GM21717 (cell line): Measurements from ENCODE around the gene PANK4.

Experiments used
- ATAC-seq: cut with Tn5 transposase; IDR thresholded peaks from one replicate; pipeline ENCODE4 v1.9.1; 2021; ENCODE audit warnings: mild to moderate bottlenecking, moderate library complexity; ENCODE audit not compliant: unreplicated experiment

PANK4 gene

GRCh38 chr1:2480236-2480985 is 46.0 kb downstream of the PANK4 start:
- ATAC-seq = no peak

GRCh38 chr1:2479618-2480017 is 46.8 kb downstream of the PANK4 start:
- no peak for ATAC-seq

GRCh38 chr1:2479186-2479585 is 47.2 kb downstream of the PANK4 start:
- no peak for ATAC-seq

- no peak for ATAC-seq
Observed at GRCh38 chr1:2477791-2478499, 48.5 kb downstream of the PANK4 start.

GRCh38 chr1:2477309-2477708 is 49.1 kb downstream of the PANK4 start:
- ATAC-seq = no peak

DNA sequence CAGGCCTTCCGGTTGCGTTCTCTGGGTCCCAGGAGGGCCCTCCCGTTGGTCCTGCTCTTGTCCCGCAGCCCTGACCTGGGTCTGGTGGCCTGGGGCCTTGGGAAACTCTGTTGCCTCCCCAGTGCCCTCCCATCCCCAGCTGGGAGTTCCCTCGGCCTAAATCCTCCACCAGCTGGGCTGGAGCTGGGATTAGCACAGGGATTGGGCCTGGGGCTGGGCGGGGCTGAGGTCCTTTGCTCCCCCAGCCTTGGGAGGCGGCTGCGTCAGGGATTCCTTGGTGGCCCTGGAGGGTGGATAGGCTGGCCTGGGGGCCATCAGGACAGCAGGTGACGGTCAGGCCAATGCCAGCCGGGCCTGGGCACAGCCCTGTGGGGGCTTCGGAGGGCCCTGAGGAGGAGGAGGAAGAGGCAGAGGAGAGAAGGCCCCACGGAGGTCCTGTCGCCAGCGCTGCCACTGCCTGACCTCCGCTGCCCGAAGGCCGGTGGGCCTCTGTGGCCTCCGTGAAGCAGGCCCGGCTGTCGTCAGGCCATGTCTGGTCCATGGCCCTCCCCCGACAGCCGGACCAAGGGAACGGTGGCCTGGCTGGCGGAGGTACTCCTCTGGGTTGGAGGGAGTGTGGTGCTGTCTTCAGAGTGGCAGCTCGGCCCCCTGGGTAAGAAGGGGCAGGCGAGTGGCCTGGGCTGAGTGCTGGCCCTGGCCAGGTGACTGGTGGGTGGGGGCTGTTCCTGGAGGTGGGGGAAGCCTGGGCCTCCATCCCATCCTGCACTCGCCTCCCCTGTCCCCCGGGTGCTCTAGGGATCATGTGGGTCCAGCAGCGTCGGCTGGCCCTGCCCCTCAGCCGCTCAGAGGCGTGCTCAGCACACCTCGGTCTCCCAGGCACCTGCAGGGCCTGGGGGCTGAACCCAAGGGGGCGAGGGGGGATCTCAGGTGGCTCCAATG is 50.1 kb downstream of the PANK4 start, which contains the start of gene PLCH2:
Gene PLCH2, plus strand, starts transcription at position 229 of the 939 bp plus-strand sequence. Its CDS starts 300 bp downstream, at position 529.
- no peak for ATAC-seq

GRCh38 chr1:2475571-2475970 is 50.8 kb downstream of the PANK4 start:
- no peak for ATAC-seq

DNA sequence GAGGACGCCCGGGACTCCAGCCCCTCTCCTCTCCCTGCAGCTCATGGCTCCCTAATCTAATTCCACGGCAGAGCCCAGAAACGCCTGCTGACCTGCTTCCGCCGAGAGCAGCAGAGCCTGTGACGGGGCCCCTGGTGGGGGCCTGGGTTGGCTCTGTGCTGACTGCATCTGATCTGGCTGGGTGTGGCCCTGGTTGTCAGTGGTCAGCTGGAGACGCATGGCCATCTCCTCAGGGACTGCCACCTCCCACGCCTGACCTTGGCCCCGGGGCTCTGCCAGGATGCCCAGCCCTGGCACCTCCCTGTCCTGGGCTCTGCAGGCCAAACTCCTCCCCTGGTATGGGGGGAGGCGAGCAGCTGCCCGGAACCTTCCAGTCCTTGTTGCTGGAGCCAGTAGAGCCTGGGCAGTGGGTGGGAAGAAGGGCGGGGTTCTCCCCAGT is 51.4 kb downstream of the PANK4 start:
- no peak for ATAC-seq

DNA sequence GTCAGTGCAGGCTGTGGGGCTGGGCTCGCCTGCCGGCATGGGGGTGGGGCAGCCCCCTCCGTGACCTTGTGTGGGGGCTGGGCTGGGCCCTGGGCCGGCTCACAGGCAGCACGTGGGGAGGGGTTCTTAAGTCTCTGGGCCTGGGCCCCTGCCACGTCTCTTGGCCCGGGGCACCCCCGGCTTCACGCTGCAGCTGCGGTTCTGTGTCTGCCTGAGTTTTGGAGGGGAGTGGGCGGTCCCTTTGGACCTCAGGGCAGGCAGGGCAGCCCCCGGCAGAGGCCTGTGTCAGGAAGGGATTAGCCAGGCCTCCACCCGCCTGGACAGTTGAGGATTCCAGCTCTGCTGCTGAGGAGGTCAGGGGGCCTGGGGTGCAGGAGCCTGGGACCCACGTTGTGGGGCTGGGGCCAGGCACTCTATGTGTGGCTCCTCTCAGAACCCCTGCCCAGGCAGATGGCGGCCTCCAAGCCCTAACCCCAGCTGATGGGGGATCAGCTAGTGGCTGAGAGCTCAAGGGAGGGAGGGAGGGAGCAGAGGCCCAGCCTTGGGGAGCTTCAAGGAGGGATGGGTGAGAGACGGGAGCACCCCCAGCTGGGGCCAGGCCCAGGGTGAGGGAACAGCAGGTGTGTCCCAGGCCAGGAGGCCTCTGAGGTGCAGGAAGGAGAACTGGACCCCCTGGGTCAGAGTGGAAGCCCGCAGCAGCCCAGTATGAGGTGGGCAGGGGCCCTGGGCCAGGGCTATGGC is 52.1 kb downstream of the PANK4 start:
- no peak for ATAC-seq

- ATAC-seq = no peak
Observed at GRCh38 chr1:2473198-2473597, 53.2 kb downstream of the PANK4 start.

GRCh38 chr1:2472561-2473177 is 53.7 kb downstream of the PANK4 start:
- no peak for ATAC-seq

DNA sequence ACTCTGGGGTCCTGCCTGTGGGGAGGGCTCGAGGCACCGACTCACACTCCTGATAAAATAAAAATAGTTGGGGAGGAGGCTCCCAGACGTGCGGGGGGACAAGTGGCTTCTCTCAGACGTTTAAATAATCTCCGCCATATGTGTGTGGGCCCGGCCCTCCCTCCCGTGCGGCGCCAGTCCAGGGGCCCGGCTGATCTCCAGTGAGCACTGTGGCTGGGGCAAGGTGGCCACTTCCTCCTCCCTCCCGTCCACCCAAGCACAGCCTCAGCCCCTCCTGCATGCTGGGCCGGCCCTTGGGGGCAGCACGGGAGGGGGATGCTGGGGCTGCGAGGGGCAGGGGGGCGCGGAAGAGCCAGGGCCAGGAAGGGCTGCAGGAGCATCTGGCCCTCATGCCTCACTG is 54.3 kb downstream of the PANK4 start:
- ATAC-seq = no peak

- ATAC-seq = no peak
Observed at GRCh38 chr1:2471587-2472001, 54.8 kb downstream of the PANK4 start.

DNA sequence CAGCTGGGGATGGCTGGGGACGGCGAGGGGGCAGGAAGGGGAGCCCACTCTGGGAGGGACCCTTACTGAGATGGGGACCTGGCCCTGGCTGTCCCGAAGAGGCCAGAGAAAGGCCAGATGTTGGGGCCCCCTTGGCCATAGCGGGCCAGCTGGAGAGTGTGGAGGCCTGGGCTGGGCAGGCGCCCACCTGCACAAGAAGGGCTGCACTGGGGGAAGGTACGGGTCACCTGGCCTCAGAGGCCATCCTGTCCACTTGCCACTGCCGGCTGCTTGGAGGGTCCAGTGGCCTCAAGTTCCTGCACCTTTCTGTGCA is 55.3 kb downstream of the PANK4 start:
- ATAC-seq = no peak

- no peak for ATAC-seq
Observed at GRCh38 chr1:2470290-2471158, 55.9 kb downstream of the PANK4 start.

DNA sequence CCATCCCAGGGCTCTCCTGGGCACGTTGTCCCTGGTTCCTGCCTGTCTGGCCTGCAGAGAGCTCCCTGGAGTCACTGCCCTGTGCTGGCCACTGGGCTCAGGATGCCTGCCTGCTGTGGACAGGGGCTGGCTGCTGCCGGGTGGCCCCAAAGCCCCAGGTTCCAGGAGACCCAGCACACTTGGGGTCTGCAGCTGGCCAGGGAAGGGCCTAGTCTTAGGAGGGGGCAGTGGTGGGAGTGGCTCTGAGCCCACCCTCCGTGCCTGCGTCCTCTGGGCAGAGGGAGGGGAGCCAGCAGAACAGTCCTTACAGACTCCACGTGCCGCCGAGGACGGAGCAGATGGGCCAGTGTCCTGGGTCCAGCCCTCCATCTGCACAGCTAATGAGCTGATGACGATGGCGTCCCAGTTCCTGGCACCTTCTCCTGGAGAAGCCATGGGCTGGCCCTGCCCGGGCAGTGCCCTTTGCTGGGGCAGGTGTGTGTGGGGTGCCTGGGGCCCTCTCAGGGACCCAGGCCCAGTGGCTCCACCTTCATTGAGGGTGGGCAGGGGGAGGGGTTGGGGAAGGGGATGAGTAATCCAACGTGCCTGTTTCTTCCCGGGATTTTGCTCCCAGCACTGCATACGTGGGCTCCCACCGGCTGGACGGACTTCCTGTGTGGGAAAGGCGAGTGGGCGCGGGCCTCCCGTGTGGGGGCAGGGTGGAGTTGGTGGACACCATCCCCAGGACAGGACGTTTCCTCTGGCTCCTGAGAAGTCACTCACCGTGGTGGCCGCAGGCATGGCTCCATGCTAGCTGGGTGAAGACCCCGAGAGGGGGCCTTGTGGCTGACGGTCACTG is 57.1 kb downstream of the PANK4 start:
- no peak for ATAC-seq

DNA sequence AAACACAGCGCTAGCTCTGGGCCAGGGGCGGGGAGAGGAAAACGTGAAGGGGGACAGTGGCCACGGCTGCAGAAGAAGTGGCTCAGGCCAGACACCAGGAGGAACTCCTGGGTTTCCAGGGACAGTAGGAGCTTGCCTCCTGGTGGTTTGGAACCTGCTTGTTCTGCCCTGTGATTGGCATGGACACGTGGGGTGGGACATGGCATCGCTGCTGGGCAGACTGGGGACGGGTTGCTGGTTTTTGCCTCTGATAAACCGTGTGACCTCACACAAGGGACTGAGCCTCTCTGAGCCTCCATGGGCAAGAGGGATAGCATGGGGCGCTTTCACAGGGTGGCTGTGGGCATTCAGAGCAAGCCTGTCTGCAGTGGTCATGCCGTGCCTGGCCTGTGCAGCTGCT is 57.9 kb downstream of the PANK4 start:
- no peak for ATAC-seq

DNA sequence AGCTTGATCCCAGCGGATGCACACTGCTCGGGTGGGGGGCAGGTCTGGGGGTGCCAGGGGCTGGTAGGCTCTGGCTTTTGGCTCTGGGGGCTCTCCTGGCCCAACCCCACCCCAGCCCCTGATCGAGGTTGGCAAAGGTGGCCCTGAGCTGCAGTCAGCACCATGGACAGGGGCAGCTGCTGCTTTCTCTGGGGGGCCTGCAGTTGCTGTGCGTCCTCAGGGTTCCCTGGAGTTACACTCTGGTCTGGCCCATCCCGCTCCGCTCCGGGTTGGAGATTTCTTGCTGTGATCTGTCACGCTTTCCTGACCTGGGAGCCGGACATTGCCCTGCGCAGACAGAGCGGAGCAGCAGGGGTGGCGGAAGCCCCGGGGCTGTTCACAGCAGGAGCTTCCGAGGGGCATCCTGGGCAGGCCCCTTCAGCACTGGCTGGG is 58.3 kb downstream of the PANK4 start:
- no peak for ATAC-seq
